Breast epithelium (tissue), 4 donors: ENCODE measurements around the gene NSG2. TPM values are rescaled to one million over a fixed set of nuclear protein-coding genes. Genes with fewer than 3 reads are reported as not detected.
A peak's percentile ranks its signal among the peaks of the same experiment; 100 is the strongest.
"Not testable (repeated sequence)": the region's sequence is repeated elsewhere in the genome, so short reads cannot be mapped to it uniquely, and the experiment has no call there.

ENCODE experiments used
- DNase-seq, 2 donors: peaks; one replicate each; pipeline ENCODE4 v3.0.0-alpha.2; 2019; ENCODE audit warnings: low spot score in 2 of 2
- H3K27ac ChIP-seq, 2 donors: fragments of 200-600 bp; sonication (generic) in 1 of 2; one replicate each; pipeline ENCODE4 v1.5.1; 2016 to 2019; ENCODE audit warnings: mild to moderate bottlenecking in 1 of 2
- H3K27me3 ChIP-seq, 2 donors: fragments of 200-600 bp; sonication (generic) in 1 of 2; one replicate each; pipeline versions ENCODE4 v1.5.1 to v1.6.0; 2017 to 2019; ENCODE audit warnings: control low read depth in 1 of 2, mild to moderate bottlenecking in 1 of 2
- H3K36me3 ChIP-seq: fragments of 200-600 bp; one replicate; pipeline ENCODE4 v1.5.1; 2019
- H3K4me1 ChIP-seq, 2 donors: fragments of 200-600 bp; sonication (generic); one replicate each; pipeline ENCODE4 v1.5.1; 2016 to 2019; ENCODE audit warnings: control low read depth in 1 of 2
- H3K4me3 ChIP-seq, 3 donors: fragments of 200-600 bp; sonication (generic); 1 replicate in 2 of 3; 2 replicates in 1 of 3; pipeline ENCODE4 v1.5.1; 2016 to 2019; ENCODE audit warnings: mild to moderate bottlenecking in 3 of 3, moderate library complexity in 2 of 3
- H3K9me3 ChIP-seq, 2 donors: fragments of 200-600 bp; sonication (generic) in 1 of 2; one replicate each; pipeline ENCODE4 v1.5.1; 2016 to 2019; ENCODE audit warnings: control low read depth in 1 of 2
- POLR2A ChIP-seq: fragments of 450-650 bp; IDR thresholded peaks from one replicate; pipeline ENCODE4 v1.6.1; 2016; ENCODE audit warnings: antibody characterized with exemption, mild to moderate bottlenecking, moderate library complexity
- POLR2AphosphoS5 ChIP-seq, 3 donors: sonication (generic); formaldehyde crosslinking; IDR thresholded peaks; one replicate each; pipeline ENCODE4 v1.6.1; 2017; ENCODE audit warnings: antibody characterized with exemption in 3 of 3
- intact Hi-C: fragments of 100-400 bp; cut with DNase I; formaldehyde crosslinking; loops from one replicate; pipeline ENCODE4 v1.15.1; 2023; ENCODE audit warnings: low total_unique reads
- total RNA-seq, 3 donors: library from RNA; depleted of rRNA; stranded (reverse); fragments of >200 nt; gene quantifications; one replicate each; pipeline ENCODE4 v1.1.0, GENCODE V29; 2016
- TF ChIP-seq, protein P1 (sequence below), 3 donors: fragments of 450-650 bp; IDR thresholded peaks; one replicate each; pipeline ENCODE4 v1.5.1; 2016 to 2017; ENCODE audit warnings: antibody characterized with exemption in 3 of 3, mild to moderate bottlenecking in 3 of 3, moderate library complexity in 3 of 3

Gene NSG2
- total RNA-seq, 3 donors from 2014 or later = not detected

DNA sequence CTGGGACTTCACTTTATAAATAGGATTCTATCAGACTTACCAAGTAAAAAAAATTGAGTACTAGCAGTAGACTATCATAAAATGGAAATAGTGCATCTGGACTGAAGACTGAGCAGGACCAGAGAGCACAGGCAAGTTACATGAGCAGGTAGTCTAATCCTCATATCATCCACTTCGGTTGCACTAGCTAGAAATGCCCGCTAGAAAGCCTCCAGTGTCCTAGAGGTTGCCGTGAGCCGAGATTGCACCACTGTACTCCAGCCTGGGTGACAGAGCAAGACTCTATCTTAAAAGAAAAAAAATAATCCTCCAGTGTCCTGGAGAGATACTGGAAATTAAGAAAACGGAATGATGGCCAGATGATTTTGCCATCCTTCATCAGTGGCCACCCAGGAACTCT lies 36.6 kb upstream of the NSG2 start:
- Histone ChIP-seq H3K36me3 (no peaks in the 10 kb centered on the region), H3K4me3 (no peak overlapping the region), H3K27me3 (no peaks in the 10 kb centered on the region), H3K4me1 (no peaks in the 10 kb centered on the region), H3K27ac (no peak overlapping the region), H3K9me3 (no peaks in the 10 kb centered on the region)
- DNase-seq = no peak
- intact Hi-C loops = no loop called here
- TF ChIP-seq POLR2AphosphoS5 (IDR thresholded peaks at IDR 0.05) (no peak), POLR2A (no peak)
- TF ChIP-seq, protein P1, sequence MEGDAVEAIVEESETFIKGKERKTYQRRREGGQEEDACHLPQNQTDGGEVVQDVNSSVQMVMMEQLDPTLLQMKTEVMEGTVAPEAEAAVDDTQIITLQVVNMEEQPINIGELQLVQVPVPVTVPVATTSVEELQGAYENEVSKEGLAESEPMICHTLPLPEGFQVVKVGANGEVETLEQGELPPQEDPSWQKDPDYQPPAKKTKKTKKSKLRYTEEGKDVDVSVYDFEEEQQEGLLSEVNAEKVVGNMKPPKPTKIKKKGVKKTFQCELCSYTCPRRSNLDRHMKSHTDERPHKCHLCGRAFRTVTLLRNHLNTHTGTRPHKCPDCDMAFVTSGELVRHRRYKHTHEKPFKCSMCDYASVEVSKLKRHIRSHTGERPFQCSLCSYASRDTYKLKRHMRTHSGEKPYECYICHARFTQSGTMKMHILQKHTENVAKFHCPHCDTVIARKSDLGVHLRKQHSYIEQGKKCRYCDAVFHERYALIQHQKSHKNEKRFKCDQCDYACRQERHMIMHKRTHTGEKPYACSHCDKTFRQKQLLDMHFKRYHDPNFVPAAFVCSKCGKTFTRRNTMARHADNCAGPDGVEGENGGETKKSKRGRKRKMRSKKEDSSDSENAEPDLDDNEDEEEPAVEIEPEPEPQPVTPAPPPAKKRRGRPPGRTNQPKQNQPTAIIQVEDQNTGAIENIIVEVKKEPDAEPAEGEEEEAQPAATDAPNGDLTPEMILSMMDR (IDR thresholded peaks at IDR 0.05) = no peak

DNA sequence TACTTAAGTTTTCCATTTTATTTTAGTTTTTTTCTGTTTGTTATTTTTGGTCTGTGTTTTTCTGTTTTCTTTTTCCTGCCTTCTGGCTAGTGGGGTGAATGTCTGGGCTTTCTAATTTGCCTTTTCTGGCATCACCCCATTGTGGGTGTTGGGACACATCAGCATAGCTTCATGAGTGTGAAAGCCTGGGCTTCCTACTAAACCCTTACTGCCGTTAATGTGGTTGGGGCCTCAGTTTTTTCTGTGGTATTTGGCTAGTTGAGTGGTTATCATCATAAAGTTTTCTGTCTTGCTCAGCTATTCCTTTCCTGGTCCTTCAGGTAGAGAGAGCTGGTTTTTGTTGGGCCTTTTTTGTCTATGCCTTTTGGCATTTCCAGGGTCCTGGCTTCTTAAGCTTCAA lies 35.1 kb upstream of the NSG2 start:
- TF ChIP-seq, protein P1 (IDR thresholded peaks at IDR 0.05) = no peak
- TF ChIP-seq POLR2AphosphoS5 (IDR thresholded peaks at IDR 0.05) (no peak), POLR2A (no peak)
- intact Hi-C loops = no loop called here
- no peaks in the 10 kb centered on the region for H3K4me1 ChIP-seq
- no peak overlapping the region for H3K27ac ChIP-seq
- no peaks in the 10 kb centered on the region for H3K27me3 ChIP-seq
- no peaks in the 10 kb centered on the region for H3K36me3 ChIP-seq
- no peaks in the 10 kb centered on the region for H3K9me3 ChIP-seq
- no peak overlapping the region for H3K4me3 ChIP-seq
- no peak for DNase-seq

DNA sequence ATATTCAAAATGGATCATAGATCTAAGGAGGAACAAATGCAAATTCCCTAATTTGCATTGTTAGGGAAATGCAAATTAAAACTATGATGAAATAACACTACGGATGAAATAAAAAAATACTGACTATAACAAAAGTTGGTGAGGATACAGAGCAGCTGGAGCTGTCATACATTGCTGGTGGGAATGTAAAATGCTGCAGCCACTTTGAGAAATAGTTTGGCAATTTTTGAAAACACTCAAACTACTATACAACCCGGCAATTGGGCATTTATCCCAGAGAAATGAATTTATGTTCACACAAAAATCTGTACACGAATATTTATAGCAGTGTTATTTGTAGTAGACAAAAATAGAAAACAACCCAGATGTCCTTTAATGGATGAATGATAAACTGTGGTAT lies 34.1 kb upstream of the NSG2 start:
- Histone ChIP-seq H3K9me3 (no peaks in the 10 kb centered on the region), H3K27me3 (no peaks in the 10 kb centered on the region), H3K4me3 (no peak overlapping the region), H3K4me1 (no peaks in the 10 kb centered on the region), H3K36me3 (no peaks in the 10 kb centered on the region), H3K27ac (no peak overlapping the region)
- intact Hi-C loops = no loop called here
- no peak for TF ChIP-seq POLR2AphosphoS5 (IDR thresholded peaks at IDR 0.05)
- no peak for TF ChIP-seq POLR2A
- TF ChIP-seq, protein P1 (IDR thresholded peaks at IDR 0.05) = no peak
- no peak for DNase-seq

DNA sequence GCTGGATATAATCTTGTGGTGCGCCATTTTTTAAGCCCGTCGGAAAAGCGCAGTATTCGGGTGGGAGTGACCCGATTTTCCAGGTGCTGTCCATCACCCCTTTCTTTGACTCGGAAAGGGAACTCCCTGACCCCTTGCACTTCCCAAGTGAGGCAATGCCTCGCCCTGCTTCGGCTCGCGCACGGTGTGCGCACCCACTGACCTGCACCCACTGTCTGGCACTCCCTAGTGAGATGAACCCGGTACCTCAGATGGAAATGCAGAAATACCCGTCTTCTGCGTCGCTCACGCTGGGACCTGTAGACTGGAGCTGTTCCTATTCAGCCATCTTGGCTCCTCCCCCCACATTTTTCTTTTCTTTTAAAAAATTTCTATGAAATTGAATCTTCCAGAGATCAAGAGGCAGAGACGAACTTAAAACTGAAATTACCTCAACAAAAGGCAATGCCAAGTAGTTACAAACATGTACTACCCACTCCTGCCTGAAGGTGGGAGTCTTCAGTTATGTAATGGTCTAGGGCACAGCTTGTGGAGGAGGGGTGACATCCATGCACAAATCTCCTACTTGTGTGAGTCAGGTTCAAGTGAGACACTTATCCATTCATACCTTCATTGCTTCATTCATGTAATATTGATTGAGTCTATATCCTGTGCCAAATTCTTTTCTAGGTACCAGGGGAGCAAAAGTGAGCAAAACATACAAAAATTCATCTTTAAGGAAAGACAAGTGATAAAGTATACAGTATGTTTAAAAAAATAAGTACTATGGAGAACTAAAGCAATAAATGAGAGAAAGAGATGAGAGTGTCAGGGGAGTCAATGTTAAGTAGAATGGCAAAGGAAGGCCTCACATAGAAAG lies 25.2 kb upstream of the NSG2 start:
- intact Hi-C loops, H3K36me3 ChIP-seq, H3K4me1 ChIP-seq, H3K27me3 ChIP-seq, H3K9me3 ChIP-seq, DNase-seq, H3K27ac ChIP-seq, H3K4me3 ChIP-seq: not testable (repeated sequence)
- TF ChIP-seq, protein P1 (IDR thresholded peaks at IDR 0.05) = peak in 1 of 3 donors; percentile 22

DNA sequence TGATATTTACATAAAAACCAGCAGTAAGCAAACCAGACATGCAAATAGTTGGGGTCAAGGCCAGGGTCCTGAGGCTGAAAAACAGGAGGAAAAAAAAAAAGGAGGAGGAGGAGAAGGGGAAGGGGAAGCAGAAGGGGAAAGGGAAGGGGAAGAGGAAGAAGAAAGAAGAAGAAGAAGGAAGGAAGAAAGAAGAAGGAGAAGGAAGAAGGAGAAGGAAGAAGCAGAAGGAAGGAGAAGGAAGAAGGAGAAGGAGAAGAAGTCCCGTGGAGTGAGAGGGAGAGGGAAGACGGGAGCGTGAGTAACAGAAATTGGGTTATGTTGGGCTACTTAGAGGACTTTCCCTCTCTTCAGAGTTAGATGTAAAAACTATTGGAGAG lies 24.6 kb upstream of the NSG2 start:
- no peak for DNase-seq
- no peaks in the 10 kb centered on the region for H3K9me3 ChIP-seq
- no peak overlapping the region for H3K4me3 ChIP-seq
- TF ChIP-seq POLR2AphosphoS5 (IDR thresholded peaks at IDR 0.05) = no peak
- TF ChIP-seq, protein P1 (IDR thresholded peaks at IDR 0.05) = no peak
- TF ChIP-seq POLR2A = no peak
- no peaks in the 10 kb centered on the region for H3K36me3 ChIP-seq
- no peaks in the 10 kb centered on the region for H3K27me3 ChIP-seq
- H3K27ac ChIP-seq = no peak overlapping the region
- no peaks in the 10 kb centered on the region for H3K4me1 ChIP-seq
- intact Hi-C loops = no loop called here
